Hepatocyte (in vitro differentiated cells): Measurements from ENCODE around the gene WDR45.

Experiments
- CTCF ChIP-seq: fragments of 200-600 bp; sonication (generic); IDR thresholded peaks from 2 replicates; pipeline ENCODE4 v1.5.1; 2016; ENCODE audit warnings: antibody characterized with exemption, mild to moderate bottlenecking; ENCODE audit not compliant: poor library complexity
- EZH2 ChIP-seq: fragments of 200-600 bp; sonication (generic); IDR thresholded peaks from 2 replicates; pipeline ENCODE4 v1.6.1; 2016; ENCODE audit warnings: antibody characterized with exemption, mild to moderate bottlenecking, borderline replicate concordance
- EZH2phosphoT487 ChIP-seq: fragments of 200-600 bp; sonication (generic); IDR thresholded peaks from one replicate; pipeline ENCODE4 v1.6.1; 2018; ENCODE audit warnings: antibody characterized with exemption, mild to moderate bottlenecking, low read depth, moderate library complexity; ENCODE audit not compliant: unreplicated experiment, severe bottlenecking

DNA sequence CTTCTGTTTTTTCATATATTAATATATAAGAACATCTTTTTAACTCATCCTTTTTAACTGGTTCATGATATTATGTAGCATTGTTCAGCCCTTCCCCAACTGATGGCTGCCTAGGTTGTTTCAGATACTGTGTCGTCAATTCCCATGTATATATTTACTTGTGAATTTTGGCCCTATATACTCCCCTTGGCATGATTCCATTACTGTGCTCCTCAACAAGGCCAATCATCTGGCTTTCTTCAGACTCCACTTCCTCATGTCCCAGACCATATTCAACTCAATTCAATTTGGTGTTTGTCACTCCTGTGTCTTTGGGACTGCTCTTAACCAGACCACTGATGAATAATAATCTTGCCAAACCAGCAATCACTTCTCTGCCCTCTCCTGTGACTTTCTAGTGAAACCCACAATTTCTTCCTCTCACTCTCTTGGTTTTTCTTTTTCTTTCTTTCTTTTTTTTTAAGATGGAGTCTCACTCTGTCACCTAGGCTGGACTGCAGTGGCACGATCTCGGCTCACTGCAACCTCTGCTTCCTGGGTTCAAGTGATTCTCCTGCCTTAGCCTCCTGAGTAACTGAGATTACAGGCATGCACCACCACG, 2.7 kb upstream of the WDR45 start:
- no peak for TF ChIP-seq CTCF
- TF ChIP-seq EZH2phosphoT487, result no peak
- no peak for TF ChIP-seq EZH2
